Hindlimb muscle (tissue), 1 donor: Measurements from ENCODE around the gene CCDC68. TPM values are rescaled to one million over a fixed set of nuclear protein-coding genes. Genes with fewer than 3 reads are reported as not detected.
"Not testable (repeated sequence)": the region's sequence is repeated elsewhere in the genome, so short reads cannot be mapped to it uniquely, and the experiment has no call there.

Source experiments
- DNase-seq: peaks from one replicate; pipeline ENCODE4 v3.0.0-alpha.2; 2013
- polyA plus RNA-seq: library from polyadenylated mRNA; unstranded; fragments of 120-200 nt; gene quantifications from one replicate; pipeline ENCODE4 v1.2.1, GENCODE V29; 2013; ENCODE audit not compliant: insufficient read length

CCDC68 gene
- 0.35 TPM for polyA plus RNA-seq

- DNase-seq = no peak
Observed at GRCh38 chr18:54958704-54959625, at the start of gene CCDC68. Gene CCDC68, minus strand, starts transcription at chr18:54959461. Its CDS starts 16,670 bp downstream, at chr18:54942791.

GRCh38 chr18:55007602-55008001 lies 48.3 kb upstream of the CCDC68 start:
- DNase-seq = no peak

GRCh38 chr18:55003695-55004094 lies 44.4 kb upstream of the CCDC68 start:
- DNase-seq = no peak

GRCh38 chr18:55002261-55002660 lies 43.0 kb upstream of the CCDC68 start:
- no peak for DNase-seq

- no peak for DNase-seq
Observed at GRCh38 chr18:55001394-55002024, 42.2 kb upstream of the CCDC68 start.

- no peak for DNase-seq
Observed at GRCh38 chr18:55000529-55000928, 41.3 kb upstream of the CCDC68 start.

- DNase-seq = no peak
Observed at GRCh38 chr18:54999016-54999415, 39.8 kb upstream of the CCDC68 start.

- DNase-seq = no peak
Observed at GRCh38 chr18:54995421-54996143, 36.3 kb upstream of the CCDC68 start.

GRCh38 chr18:54991981-54992380 lies 32.7 kb upstream of the CCDC68 start:
- DNase-seq = peak; percentile 44

- no peak for DNase-seq
Observed at GRCh38 chr18:54984908-54985307, 25.6 kb upstream of the CCDC68 start.

GRCh38 chr18:54983791-54984190 lies 24.5 kb upstream of the CCDC68 start:
- DNase-seq = no peak

- peak; percentile 38 for DNase-seq
Observed at GRCh38 chr18:54983041-54983686, 23.9 kb upstream of the CCDC68 start.

GRCh38 chr18:54981076-54981475 lies 21.8 kb upstream of the CCDC68 start:
- DNase-seq = no peak

GRCh38 chr18:54975598-54975997 lies 16.3 kb upstream of the CCDC68 start:
- DNase-seq = no peak

- DNase-seq = no peak
Observed at GRCh38 chr18:54973046-54973445, 13.8 kb upstream of the CCDC68 start.

- DNase-seq = no peak
Observed at GRCh38 chr18:54968807-54969206, 9.5 kb upstream of the CCDC68 start.

- DNase-seq = not testable (repeated sequence)
Observed at GRCh38 chr18:54968237-54968636, 9.0 kb upstream of the CCDC68 start.

- no peak for DNase-seq
Observed at GRCh38 chr18:54967786-54968185, 8.5 kb upstream of the CCDC68 start.

- no peak for DNase-seq
Observed at GRCh38 chr18:54964741-54965140, 5.5 kb upstream of the CCDC68 start.

- DNase-seq = no peak
Observed at GRCh38 chr18:54962919-54963645, 3.8 kb upstream of the CCDC68 start.

GRCh38 chr18:54961868-54962267 lies 2.6 kb upstream of the CCDC68 start:
- DNase-seq = no peak

GRCh38 chr18:54961016-54961423 lies 1.8 kb upstream of the CCDC68 start:
- no peak for DNase-seq
